ENCODE results near the gene STK38L. TPM values are rescaled to one million over a fixed set of nuclear protein-coding genes. Genes with fewer than 3 reads are reported as not detected.

The STK38L gene
- total and polyA plus RNA-seq, 2 of the 8 experiments (the other 6 are each of a cell fraction or from before 2014, with no cell fraction given), result 8.1 to 63.6 TPM

DNA sequence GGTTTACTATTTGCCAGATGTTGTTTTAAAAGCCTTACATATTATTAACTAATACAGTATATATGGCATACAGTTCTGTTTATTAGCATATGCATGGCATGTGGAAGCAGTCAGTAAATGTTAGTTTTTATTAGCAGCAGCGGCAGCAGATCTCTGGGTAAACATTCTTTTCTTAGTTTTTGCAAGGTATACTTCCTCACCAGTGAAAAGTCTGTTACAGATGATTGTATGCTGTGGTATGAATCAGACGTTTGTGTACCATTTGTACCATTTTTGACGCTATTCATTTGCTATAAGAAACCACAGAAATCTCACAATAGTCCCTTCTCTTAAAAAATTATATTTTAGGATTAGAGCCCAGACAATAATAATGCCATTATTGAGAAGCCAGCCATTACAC lies 17.8 kb downstream of the STK38L start:
- no peak for FAIRE-seq
- TF ChIP-seq SP4 (IDR thresholded peaks at IDR 0.05; ENCODE audit: low read length), result no peak

More for the DNA sequence above, 17.8 kb downstream of the STK38L start:
- peaks cover 0 to 3% (median 0%) of the 10 kb centered on the region in 4 experiments; a peak in 1 of 7 replicates for H3K4me1 ChIP-seq (replicated peaks in 1 of 4; ENCODE audit: control insufficient read depth in 3 of 4, insufficient read depth in 4 of 4, low read length in 3 of 4)
- no peak overlapping the region for H4K91ac ChIP-seq (replicated peaks; ENCODE audit: insufficient read length, low read length)
- peaks cover 3 to 46% of the 10 kb centered on the region in 2 experiments; a peak in 3 of 4 replicates for H3K79me2 ChIP-seq (ENCODE audit: control insufficient read depth in 1 of 2, insufficient read depth in 2 of 2, low read length in 2 of 2)
- H3K4me3 ChIP-seq (ENCODE audit: extremely low read depth in 1 of 4, insufficient read depth in 2 of 4, low read depth in 3 of 4, low read length in 4 of 4), result no peak overlapping the region
- no peaks in the 10 kb centered on the region for H3K27me3 ChIP-seq (replicated peaks in 1 of 4; ENCODE audit: control insufficient read depth in 3 of 4, extremely low read depth in 1 of 4, insufficient read depth in 3 of 4, low read length in 3 of 4)
- no peak for DNase-seq (ENCODE audit: low read depth in 1 of 2, low spot score in 2 of 2)
- no peaks in the 10 kb centered on the region for H3K79me1 ChIP-seq (ENCODE audit: low read depth, low read length)
- H3K23ac ChIP-seq (ENCODE audit: insufficient read length), result no peak overlapping the region
- H3K56ac ChIP-seq (replicated peaks; ENCODE audit: insufficient read length, low read depth, low read length), result no peak overlapping the region
- peaks cover 0 to 4% of the 10 kb centered on the region in 2 experiments for H4K20me1 ChIP-seq (replicated peaks in 1 of 2; ENCODE audit: control insufficient read depth in 1 of 2, insufficient read depth in 2 of 2, low read length in 2 of 2)
- no peak overlapping the region for H2BK12ac ChIP-seq (ENCODE audit: low read depth, low read length)
- no peak overlapping the region for H4K8ac ChIP-seq (ENCODE audit: extremely low read depth, insufficient read depth, low read length)
- POLR2A ChIA-PET (ENCODE audit: partially characterized antibody), result no interaction called here
- H3K9ac ChIP-seq (replicated peaks in 1 of 4; ENCODE audit: extremely low read depth in 1 of 4, low read depth in 3 of 4, low read length in 3 of 4), result no peak overlapping the region
- no peak overlapping the region for H3K14ac ChIP-seq (ENCODE audit: insufficient read length)
- H2BK5ac ChIP-seq (ENCODE audit: low read depth, low read length), result no peak overlapping the region
- no peak overlapping the region for H2BK120ac ChIP-seq (replicated peaks; ENCODE audit: low read depth, low read length)
- no peaks in the 10 kb centered on the region for H3K36me3 ChIP-seq (ENCODE audit: control insufficient read depth in 2 of 4, insufficient read depth in 4 of 4, low read length in 3 of 4)
- H3K27ac ChIP-seq (ENCODE audit: low read depth, low read length), result no peak overlapping the region
- no peak overlapping the region for H2BK20ac ChIP-seq (ENCODE audit: low read length)
- no peak overlapping the region for H2AK5ac ChIP-seq (ENCODE audit: low read depth, low read length)
- H3K9me3 ChIP-seq (ENCODE audit: insufficient read depth in 2 of 2, low read depth in 1 of 2, low read length in 1 of 2), result no peaks in the 10 kb centered on the region
- H3K23me2 ChIP-seq (ENCODE audit: low read depth, low read length), result no peaks in the 10 kb centered on the region
- H2BK15ac ChIP-seq (ENCODE audit: low read length), result no peak overlapping the region
- 93% methylated on average over 3 of the region's 3 CpGs; no CpG with 5 or more reads in 1 of the 2 experiments for WGBS, 2 experiments (ENCODE audit: extremely low coverage in 1 of 2, insufficient coverage in 1 of 2, insufficient read length in 1 of 2, insufficient replicate concordance in 2 of 2, low coverage in 1 of 2, low lambda C conversion rate in 2 of 2, missing lambda C conversion rate in 1 of 2)
- H3K18ac ChIP-seq (ENCODE audit: extremely low read depth, low read length), result no peak overlapping the region
- H3K4ac ChIP-seq (replicated peaks; ENCODE audit: insufficient read length, low read depth, low read length), result no peak overlapping the region
- CTCF ChIA-PET (ENCODE audit: partially characterized antibody), result no interaction called here
- H2AFZ ChIP-seq (ENCODE audit: low read length), result no peak overlapping the region
- no peak overlapping the region for H4K5ac ChIP-seq (ENCODE audit: insufficient read length, low read depth, low read length)
- no peak overlapping the region for H3K4me2 ChIP-seq (ENCODE audit: insufficient read depth in 1 of 2, low read depth in 2 of 2, low read length in 2 of 2)

Data from H1 (cell line).